Ascending aorta (tissue), 2 donors: ENCODE results near the gene KCNJ14. TPM values are rescaled to one million over a fixed set of nuclear protein-coding genes. Genes with fewer than 3 reads are reported as not detected.

ENCODE experiments used
- DNase-seq, 2 donors: peaks; one replicate each; pipeline ENCODE4 v3.0.0-alpha.2; 2019; ENCODE audit warnings: low spot score in 2 of 2
- H3K27ac ChIP-seq, 2 donors: fragments of 200-600 bp; sonication (generic); one replicate each; pipeline ENCODE4 v1.5.1; 2016 to 2017; ENCODE audit warnings: mild to moderate bottlenecking in 1 of 2
- H3K27me3 ChIP-seq: fragments of 200-600 bp; sonication (generic); one replicate; pipeline ENCODE4 v1.5.1; 2017
- H3K36me3 ChIP-seq, 2 donors: fragments of 200-600 bp; sonication (generic); one replicate each; pipeline ENCODE4 v1.5.1; 2016
- H3K4me1 ChIP-seq, 2 donors: fragments of 200-600 bp; sonication (generic); one replicate each; pipeline ENCODE4 v1.5.1; 2016 to 2017; ENCODE audit warnings: mild to moderate bottlenecking in 1 of 2
- H3K4me3 ChIP-seq, 2 donors: fragments of 200-600 bp; sonication (generic); one replicate each; pipeline ENCODE4 v1.5.1; 2016 to 2017; ENCODE audit warnings: mild to moderate bottlenecking in 1 of 2
- H3K9me3 ChIP-seq, 2 donors: fragments of 200-600 bp; sonication (generic); one replicate each; pipeline ENCODE4 v1.5.1; 2016
- intact Hi-C: fragments of 100-400 bp; cut with DNase I; formaldehyde crosslinking; loops from one replicate; pipeline ENCODE4 v1.15.1; 2023
- total RNA-seq: library from RNA; depleted of rRNA; stranded (reverse); fragments of >200 nt; gene quantifications from one replicate; pipeline ENCODE4 v1.1.0, GENCODE V29; 2016
- TF ChIP-seq, protein P1 (sequence below), 3 experiments: fragments of 200-600 bp in 2 of 3; fragments of 450-650 bp in 1 of 3; sonication (generic) in 2 of 3; IDR thresholded peaks; one replicate each; pipeline ENCODE4 v1.5.1; 2016 to 2019; ENCODE audit warnings: antibody characterized with exemption in 3 of 3, mild to moderate bottlenecking in 1 of 3, moderate library complexity in 1 of 3

KCNJ14 gene
- total RNA-seq, 1 donor from 2014 or later, result 6.1 TPM

DNA sequence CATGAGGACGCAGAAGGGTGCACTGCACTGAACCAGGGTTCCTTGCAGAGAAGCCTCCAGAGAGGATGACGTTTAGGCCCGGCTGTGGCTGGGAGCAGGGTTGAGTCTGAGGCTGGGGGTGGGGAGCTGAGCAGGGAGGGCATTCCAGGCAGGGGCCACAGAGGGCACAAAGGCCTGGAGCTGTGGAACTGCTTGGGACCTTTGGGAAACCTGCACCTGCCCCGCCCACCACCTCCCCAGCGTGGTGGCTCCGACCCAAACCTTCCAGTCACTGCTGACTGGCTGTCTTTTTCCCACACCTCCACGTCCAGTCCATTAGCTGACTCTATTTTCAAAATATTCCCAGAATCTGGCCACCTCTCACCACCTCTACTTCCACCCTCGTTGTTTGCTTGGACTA, 61.2 kb downstream of the KCNJ14 start:
- peaks cover 0 to 8% of the 10 kb centered on the region in 2 donors for H3K4me1 ChIP-seq
- H3K27me3 ChIP-seq, result no peaks in the 10 kb centered on the region
- H3K4me3 ChIP-seq, result no peak overlapping the region
- TF ChIP-seq, protein P1, sequence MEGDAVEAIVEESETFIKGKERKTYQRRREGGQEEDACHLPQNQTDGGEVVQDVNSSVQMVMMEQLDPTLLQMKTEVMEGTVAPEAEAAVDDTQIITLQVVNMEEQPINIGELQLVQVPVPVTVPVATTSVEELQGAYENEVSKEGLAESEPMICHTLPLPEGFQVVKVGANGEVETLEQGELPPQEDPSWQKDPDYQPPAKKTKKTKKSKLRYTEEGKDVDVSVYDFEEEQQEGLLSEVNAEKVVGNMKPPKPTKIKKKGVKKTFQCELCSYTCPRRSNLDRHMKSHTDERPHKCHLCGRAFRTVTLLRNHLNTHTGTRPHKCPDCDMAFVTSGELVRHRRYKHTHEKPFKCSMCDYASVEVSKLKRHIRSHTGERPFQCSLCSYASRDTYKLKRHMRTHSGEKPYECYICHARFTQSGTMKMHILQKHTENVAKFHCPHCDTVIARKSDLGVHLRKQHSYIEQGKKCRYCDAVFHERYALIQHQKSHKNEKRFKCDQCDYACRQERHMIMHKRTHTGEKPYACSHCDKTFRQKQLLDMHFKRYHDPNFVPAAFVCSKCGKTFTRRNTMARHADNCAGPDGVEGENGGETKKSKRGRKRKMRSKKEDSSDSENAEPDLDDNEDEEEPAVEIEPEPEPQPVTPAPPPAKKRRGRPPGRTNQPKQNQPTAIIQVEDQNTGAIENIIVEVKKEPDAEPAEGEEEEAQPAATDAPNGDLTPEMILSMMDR (IDR thresholded peaks at IDR 0.05), result no peak
- H3K9me3 ChIP-seq, result no peaks in the 10 kb centered on the region
- H3K27ac ChIP-seq, result no peak overlapping the region
- intact Hi-C loops, result no loop called here
- DNase-seq, result no peak
- H3K36me3 ChIP-seq, result no peaks in the 10 kb centered on the region

Other genes with a start within 250 kb of the KCNJ14 start
- 41.0 TPM for gene CARD8, start 199.7 kb upstream of the KCNJ14 start, total RNA-seq
- gene ZNF114, start 185.5 kb upstream of the KCNJ14 start, total RNA-seq, result not detected
- 18.2 TPM for gene EMP3, start 130.0 kb upstream of the KCNJ14 start, total RNA-seq
- 25.3 TPM for gene TMEM143, start 91.6 kb upstream of the KCNJ14 start, total RNA-seq
- gene SYNGR4, start 91.2 kb upstream of the KCNJ14 start, total RNA-seq, result not detected
- gene KDELR1, start 64.0 kb upstream of the KCNJ14 start, total RNA-seq, result 183 TPM
- 0.64 TPM for gene GRIN2D, start 61.9 kb upstream of the KCNJ14 start, total RNA-seq
- 16.0 TPM for gene GRWD1, start 9.6 kb upstream of the KCNJ14 start, total RNA-seq
- 83.5 TPM for gene CYTH2, start 13.8 kb downstream of the KCNJ14 start, total RNA-seq
- 0.11 TPM for gene LMTK3, start 56.3 kb downstream of the KCNJ14 start, total RNA-seq
- gene SULT2B1, start 96.6 kb downstream of the KCNJ14 start, total RNA-seq, result not detected
- gene SPACA4, start 151.2 kb downstream of the KCNJ14 start, total RNA-seq, result not detected
- gene FAM83E, start 159.5 kb downstream of the KCNJ14 start, total RNA-seq, result not detected
- 2,223 TPM for gene RPL18, start 163.6 kb downstream of the KCNJ14 start, total RNA-seq
- gene SPHK2, start 163.9 kb downstream of the KCNJ14 start, total RNA-seq, result 35.3 TPM
- 0.21 TPM for gene DBP, start 181.8 kb downstream of the KCNJ14 start, total RNA-seq
- gene CA11, start 190.6 kb downstream of the KCNJ14 start, total RNA-seq, result not detected
- not detected for gene NTN5, start 217.4 kb downstream of the KCNJ14 start, total RNA-seq
- gene FUT2, start 240.4 kb downstream of the KCNJ14 start, total RNA-seq, result not detected